ENCODE results near the gene TSPAN13.

TSPAN13 gene

GRCh38 chr7:16774986-16775385, 21.4 kb downstream of the TSPAN13 start:
- Histone ChIP-seq H3K36me3 (ENCODE audit: insufficient read depth, low read length) (no peaks in the 10 kb centered on the region), H3K4me1 (ENCODE audit: insufficient read depth, low read length) (no peaks in the 10 kb centered on the region), H3K4me2 (ENCODE audit: insufficient read depth, low read length) (no peak overlapping the region), H3K79me2 (ENCODE audit: insufficient read depth, low read length) (no peaks in the 10 kb centered on the region), H3K27me3 (ENCODE audit: insufficient read depth, low read length, poor library complexity) (no peaks in the 10 kb centered on the region), H3K4me3 (ENCODE audit: low read depth in 1 of 2, low read length in 2 of 2) (no peak overlapping the region), H4K20me1 (ENCODE audit: insufficient read depth, low read length) (no peaks in the 10 kb centered on the region), H3K9ac (ENCODE audit: low read depth, low read length) (no peak overlapping the region), H2AFZ (ENCODE audit: low read depth, low read length) (no peak overlapping the region), H3K27ac (ENCODE audit: low read length) (no peak overlapping the region), H3K9me3 (ENCODE audit: insufficient read depth, low read length, severe bottlenecking) (no peaks in the 10 kb centered on the region)
- DNase-seq: no peak
- no peak for ATAC-seq (ENCODE audit: insufficient read depth, low read depth)
- TF ChIP-seq CTCF (IDR thresholded peaks at IDR 0.05; ENCODE audit: borderline replicate concordance, extremely low read depth, low read length, poor library complexity, severe bottlenecking): no peak
- TF ChIP-seq EZH2 (IDR thresholded peaks at IDR 0.05; ENCODE audit: borderline replicate concordance, low read depth, low read length, severe bottlenecking): no peak

- Histone ChIP-seq H2AFZ (ENCODE audit: low read depth, low read length) (no peak overlapping the region), H3K79me2 (ENCODE audit: insufficient read depth, low read length) (no peaks in the 10 kb centered on the region), H3K9ac (ENCODE audit: low read depth, low read length) (no peak overlapping the region), H3K4me3 (ENCODE audit: low read depth in 1 of 2, low read length in 2 of 2) (no peak overlapping the region), H3K4me1 (ENCODE audit: insufficient read depth, low read length) (no peaks in the 10 kb centered on the region), H3K27ac (ENCODE audit: low read length) (no peak overlapping the region), H3K9me3 (ENCODE audit: insufficient read depth, low read length, severe bottlenecking) (no peaks in the 10 kb centered on the region), H3K4me2 (ENCODE audit: insufficient read depth, low read length) (no peak overlapping the region), H3K36me3 (ENCODE audit: insufficient read depth, low read length) (no peaks in the 10 kb centered on the region), H4K20me1 (ENCODE audit: insufficient read depth, low read length) (no peaks in the 10 kb centered on the region), H3K27me3 (ENCODE audit: insufficient read depth, low read length, poor library complexity) (no peaks in the 10 kb centered on the region)
- DNase-seq: no peak
- TF ChIP-seq CTCF (IDR thresholded peaks at IDR 0.05; ENCODE audit: borderline replicate concordance, extremely low read depth, low read length, poor library complexity, severe bottlenecking) (no peak), EZH2 (IDR thresholded peaks at IDR 0.05; ENCODE audit: borderline replicate concordance, low read depth, low read length, severe bottlenecking) (no peak)
- ATAC-seq (ENCODE audit: insufficient read depth, low read depth): no peak
Observed at GRCh38 chr7:16776053-16776452, 22.5 kb downstream of the TSPAN13 start.

GRCh38 chr7:16778476-16778875, 24.9 kb downstream of the TSPAN13 start:
- Histone ChIP-seq H4K20me1 (ENCODE audit: insufficient read depth, low read length) (no peaks in the 10 kb centered on the region), H3K27me3 (ENCODE audit: insufficient read depth, low read length, poor library complexity) (no peaks in the 10 kb centered on the region), H3K27ac (ENCODE audit: low read length) (no peak overlapping the region), H2AFZ (ENCODE audit: low read depth, low read length) (no peak overlapping the region), H3K4me2 (ENCODE audit: insufficient read depth, low read length) (no peak overlapping the region), H3K79me2 (ENCODE audit: insufficient read depth, low read length) (no peaks in the 10 kb centered on the region), H3K36me3 (ENCODE audit: insufficient read depth, low read length) (no peaks in the 10 kb centered on the region), H3K9ac (ENCODE audit: low read depth, low read length) (no peak overlapping the region), H3K4me3 (ENCODE audit: low read depth in 1 of 2, low read length in 2 of 2) (no peak overlapping the region), H3K4me1 (ENCODE audit: insufficient read depth, low read length) (no peaks in the 10 kb centered on the region), H3K9me3 (ENCODE audit: insufficient read depth, low read length, severe bottlenecking) (no peaks in the 10 kb centered on the region)
- ATAC-seq (ENCODE audit: insufficient read depth, low read depth) (no peak), DNase-seq (no peak)
- TF ChIP-seq EZH2 (IDR thresholded peaks at IDR 0.05; ENCODE audit: borderline replicate concordance, low read depth, low read length, severe bottlenecking): no peak
- TF ChIP-seq CTCF (IDR thresholded peaks at IDR 0.05; ENCODE audit: borderline replicate concordance, extremely low read depth, low read length, poor library complexity, severe bottlenecking): no peak

GRCh38 chr7:16779051-16779450, 25.5 kb downstream of the TSPAN13 start:
- no peak for ATAC-seq (ENCODE audit: insufficient read depth, low read depth)

More at GRCh38 chr7:16779051-16779450, 25.5 kb downstream of the TSPAN13 start:
- H3K36me3 ChIP-seq (ENCODE audit: insufficient read depth, low read length): no peaks in the 10 kb centered on the region
- H3K27me3 ChIP-seq (ENCODE audit: insufficient read depth, low read length, poor library complexity): no peaks in the 10 kb centered on the region
- H4K20me1 ChIP-seq (ENCODE audit: insufficient read depth, low read length): no peaks in the 10 kb centered on the region
- H3K79me2 ChIP-seq (ENCODE audit: insufficient read depth, low read length): no peaks in the 10 kb centered on the region
- TF ChIP-seq CTCF (IDR thresholded peaks at IDR 0.05; ENCODE audit: borderline replicate concordance, extremely low read depth, low read length, poor library complexity, severe bottlenecking) (no peak), EZH2 (IDR thresholded peaks at IDR 0.05; ENCODE audit: borderline replicate concordance, low read depth, low read length, severe bottlenecking) (no peak)
- H3K9ac ChIP-seq (ENCODE audit: low read depth, low read length): no peak overlapping the region
- H3K4me1 ChIP-seq (ENCODE audit: insufficient read depth, low read length): no peaks in the 10 kb centered on the region
- DNase-seq: no peak
- no peak overlapping the region for H3K4me3 ChIP-seq (ENCODE audit: low read depth in 1 of 2, low read length in 2 of 2)
- H3K4me2 ChIP-seq (ENCODE audit: insufficient read depth, low read length): no peak overlapping the region
- no peak overlapping the region for H2AFZ ChIP-seq (ENCODE audit: low read depth, low read length)
- no peak overlapping the region for H3K27ac ChIP-seq (ENCODE audit: low read length)
- H3K9me3 ChIP-seq (ENCODE audit: insufficient read depth, low read length, severe bottlenecking): no peaks in the 10 kb centered on the region

Measured in DND-41 (cell line).